Raji (cell line): ENCODE results near the gene FAM234B.

Experiments
- POLR2A ChIP-seq: IDR thresholded peaks from 2 replicates; pipeline ENCODE4 v1.6.1; 2011; ENCODE audit warnings: low read depth, low read length, control low read depth; ENCODE audit not compliant: insufficient read depth

Gene FAM234B

GRCh38 chr12:13105781-13106180 is 61.6 kb downstream of the FAM234B start:
- TF ChIP-seq POLR2A = no peak

GRCh38 chr12:13106666-13107065 is 62.5 kb downstream of the FAM234B start:
- TF ChIP-seq POLR2A = no peak

DNA sequence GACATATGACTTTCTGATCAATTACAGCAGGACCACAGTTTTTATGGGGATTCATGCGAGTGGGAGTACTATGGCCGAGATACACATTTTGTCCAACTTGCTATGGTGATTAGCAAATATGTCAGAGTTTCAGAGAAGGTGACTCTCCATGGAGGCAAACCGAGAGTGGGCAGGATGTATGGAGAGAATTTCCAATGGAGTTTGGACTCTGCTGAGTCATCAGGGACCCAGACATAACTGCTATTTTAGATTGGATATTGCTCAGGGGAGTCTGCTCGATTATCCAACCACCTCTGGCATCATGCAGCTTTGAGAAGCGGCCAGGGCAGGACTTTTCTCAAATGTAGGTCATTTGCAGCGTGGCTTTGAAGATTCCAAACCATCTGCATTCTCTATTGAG is 68.8 kb downstream of the FAM234B start:
- no peak for TF ChIP-seq POLR2A

DNA sequence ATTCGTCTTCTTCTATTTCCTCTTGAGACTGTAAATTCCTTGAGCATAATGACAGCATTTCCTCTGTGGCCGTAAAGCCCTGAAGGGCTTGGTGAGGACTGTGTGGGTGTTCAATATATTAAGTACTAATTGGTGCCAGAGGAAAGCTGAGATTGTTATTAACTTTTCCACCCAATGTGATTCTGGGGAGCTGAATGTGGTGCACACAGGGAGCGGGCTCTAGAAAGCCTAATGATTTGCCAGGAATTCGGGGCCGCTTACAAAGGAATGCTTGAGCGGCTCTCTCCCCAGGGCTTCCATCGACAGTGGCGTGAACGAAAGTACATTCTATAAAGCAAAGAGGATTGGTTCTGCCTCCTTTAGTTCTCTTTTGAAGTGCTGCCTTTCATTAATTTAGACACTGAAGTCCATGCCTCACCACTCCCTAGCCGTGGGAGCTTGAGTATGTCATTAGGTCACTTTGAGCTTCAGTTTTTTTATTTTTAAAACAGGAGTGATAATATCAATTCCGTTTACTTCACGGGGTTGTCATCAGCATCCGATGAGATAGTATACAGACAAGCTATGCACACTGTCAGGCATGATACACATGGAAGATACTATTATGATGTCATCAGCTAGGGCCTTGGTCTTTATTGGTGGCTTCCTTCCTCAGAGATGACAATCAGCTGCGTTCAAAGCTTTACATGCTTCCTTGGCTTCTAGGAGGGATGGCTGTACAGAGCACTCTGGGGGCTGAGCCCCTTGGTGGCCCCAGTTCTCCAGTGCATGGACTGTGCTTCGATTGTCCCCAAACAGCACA is 70.3 kb downstream of the FAM234B start:
- TF ChIP-seq POLR2A = no peak

DNA sequence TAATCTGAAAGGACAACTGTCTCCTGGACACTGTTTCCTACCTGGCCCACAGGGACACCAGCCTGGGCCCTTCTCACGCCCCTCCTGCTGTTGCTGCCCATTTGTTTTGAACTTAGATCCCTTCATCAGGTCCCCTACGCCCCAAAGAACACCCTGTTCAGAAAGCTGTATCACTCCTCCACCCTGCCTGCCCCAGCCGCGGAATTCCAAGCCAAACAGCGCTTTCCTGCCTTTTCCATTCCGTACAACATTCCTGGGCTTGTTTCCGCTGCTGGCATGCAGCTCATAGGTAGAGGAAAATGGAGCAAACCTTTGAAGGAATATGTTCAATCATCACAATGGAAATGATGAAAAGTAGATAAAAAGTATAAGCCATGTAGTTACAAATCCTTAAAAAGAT is 72.1 kb downstream of the FAM234B start:
- TF ChIP-seq POLR2A = no peak

DNA sequence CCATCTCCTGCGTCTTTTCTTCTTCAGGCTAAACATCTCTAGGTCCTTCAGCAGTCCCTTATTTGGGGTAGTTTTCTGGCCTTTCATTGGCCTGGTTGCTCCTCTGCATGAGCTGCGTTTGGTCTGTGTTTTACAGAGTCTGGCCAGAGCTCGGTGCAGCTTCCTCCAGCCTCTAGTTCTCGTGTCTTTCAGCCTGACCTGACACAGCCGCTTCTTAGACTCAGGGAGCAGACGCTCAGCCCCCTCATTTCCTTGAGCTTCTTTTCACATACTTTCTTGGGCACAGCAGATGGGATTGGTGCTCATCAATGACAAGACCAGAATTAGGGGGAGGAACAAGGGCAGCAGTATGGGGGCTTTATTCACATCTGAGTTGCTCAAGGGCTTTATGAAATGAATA is 72.8 kb downstream of the FAM234B start:
- no peak for TF ChIP-seq POLR2A

GRCh38 chr12:13119826-13120225 is 75.6 kb downstream of the FAM234B start:
- no peak for TF ChIP-seq POLR2A

- no peak for TF ChIP-seq POLR2A
Observed at GRCh38 chr12:13120413-13120812, 76.2 kb downstream of the FAM234B start.

DNA sequence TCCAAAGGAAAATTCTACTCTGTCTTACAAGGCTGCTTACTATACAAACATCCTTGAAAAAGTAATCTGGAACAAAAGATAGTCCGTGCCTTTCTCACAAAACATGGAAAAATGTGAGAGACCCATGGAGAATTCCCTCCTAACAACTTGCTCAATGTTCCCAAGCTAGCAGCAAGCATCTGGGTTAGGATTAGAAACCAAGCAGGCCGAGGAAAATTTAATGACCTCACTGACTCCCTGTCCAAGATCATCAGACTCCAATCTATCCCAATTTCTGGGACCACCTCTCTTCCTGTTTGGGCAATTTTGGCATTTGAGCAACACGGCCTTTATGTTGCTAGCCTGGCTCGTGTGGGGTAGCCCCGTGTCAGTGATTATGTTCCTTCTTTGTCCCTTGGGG is 77.4 kb downstream of the FAM234B start:
- TF ChIP-seq POLR2A = no peak

DNA sequence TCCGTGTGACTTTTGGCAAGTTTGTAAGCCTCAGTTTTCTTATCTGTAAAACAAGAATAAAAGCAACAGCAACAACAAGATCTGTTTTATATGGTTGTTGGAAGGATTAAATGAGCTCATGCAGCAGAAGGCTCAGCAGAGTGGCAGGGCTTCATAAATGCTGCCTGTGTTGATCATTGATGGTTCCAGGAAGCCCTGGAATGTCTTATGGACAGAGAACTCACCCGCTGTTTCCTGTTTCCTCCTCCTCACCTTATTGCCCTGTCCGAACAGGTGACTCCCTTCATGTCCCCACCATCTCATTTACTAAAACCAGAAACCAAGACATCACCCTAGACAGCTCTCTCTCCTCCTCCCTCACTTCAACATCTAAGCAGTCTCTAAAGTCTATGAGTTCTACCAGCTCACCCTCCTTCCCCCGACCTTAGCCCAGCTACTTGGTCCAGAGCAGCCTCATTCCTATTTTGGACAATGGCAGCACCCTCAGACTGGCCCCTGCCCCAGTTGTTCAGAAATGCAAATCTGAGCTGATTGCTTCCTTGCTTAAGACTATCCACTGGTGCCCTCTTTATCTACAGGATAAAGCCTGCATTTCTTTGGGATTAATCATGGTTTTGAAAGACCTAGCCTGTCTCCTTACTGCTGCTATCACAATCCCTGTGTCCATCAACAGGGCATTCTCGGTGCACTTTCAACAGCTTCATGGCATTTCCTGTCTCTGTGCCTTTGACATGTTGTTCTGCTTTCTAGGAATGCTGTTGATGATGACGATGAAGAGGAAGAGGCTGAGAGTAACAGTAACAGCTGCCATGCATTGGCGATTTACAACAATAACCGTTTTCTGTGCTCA is 80.7 kb downstream of the FAM234B start:
- no peak for TF ChIP-seq POLR2A

- TF ChIP-seq POLR2A = no peak
Observed at GRCh38 chr12:13125996-13126395, 81.8 kb downstream of the FAM234B start.

GRCh38 chr12:13126494-13126893 is 82.3 kb downstream of the FAM234B start:
- TF ChIP-seq POLR2A = no peak

GRCh38 chr12:13127444-13127843 is 83.3 kb downstream of the FAM234B start:
- TF ChIP-seq POLR2A = no peak

GRCh38 chr12:13128291-13128965 is 84.2 kb downstream of the FAM234B start:
- TF ChIP-seq POLR2A = no peak

GRCh38 chr12:13130981-13131380 is 86.8 kb downstream of the FAM234B start:
- TF ChIP-seq POLR2A = no peak
